ENCODE results near the gene MAGI2. TPM values are rescaled to one million over a fixed set of nuclear protein-coding genes. Genes with fewer than 3 reads are reported as not detected.

The MAGI2 gene
- total RNA-seq, 1 donor from 2014 or later = 5.4 TPM

DNA sequence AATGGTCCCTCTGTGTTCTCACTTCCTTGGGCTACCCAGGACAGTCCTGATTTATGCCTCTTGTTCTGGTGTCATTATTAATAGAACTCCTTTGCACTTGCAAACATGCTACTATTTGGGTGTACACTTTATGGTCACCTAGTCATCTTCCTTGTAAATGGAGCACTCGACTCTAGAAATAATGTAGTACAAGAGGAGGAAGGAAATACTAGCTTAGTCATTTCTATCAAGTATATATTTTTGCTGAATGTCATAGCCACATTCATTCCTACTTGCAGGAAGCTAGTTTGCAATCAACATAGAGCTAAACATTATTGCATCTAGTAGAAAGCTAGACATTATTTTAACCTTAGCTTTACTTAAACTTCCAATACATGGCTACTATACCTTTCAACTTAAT is 335.3 kb downstream of the MAGI2 start:
- Histone ChIP-seq H3K4me3 (ENCODE audit: insufficient read depth, low read depth, low read length) (no peak overlapping the region), H3K27ac (ENCODE audit: low read depth, low read length) (no peak overlapping the region), H3K79me2 (ENCODE audit: insufficient read depth, low read length) (no peaks in the 10 kb centered on the region), H3K36me3 (ENCODE audit: insufficient read depth, low read length) (no peaks in the 10 kb centered on the region), H3K27me3 (ENCODE audit: insufficient read depth, low read length) (no peaks in the 10 kb centered on the region), H2AFZ (ENCODE audit: low read depth, low read length) (no peak overlapping the region), H3K9ac (ENCODE audit: low read length) (no peak overlapping the region), H3K4me2 (ENCODE audit: low read length) (no peak overlapping the region), H3K4me1 (ENCODE audit: insufficient read depth, low read length) (no peaks in the 10 kb centered on the region), H4K20me1 (ENCODE audit: insufficient read depth, low read length) (no peaks in the 10 kb centered on the region), H3K9me3 (ENCODE audit: insufficient read depth, low read depth, low read length) (no peaks in the 10 kb centered on the region)
- no peaks in the 10 kb centered on the region for H3K36me3 Mint-ChIP-seq (ENCODE audit: low read depth, unreplicated experiment)
- H3K4me1 Mint-ChIP-seq (ENCODE audit: low read depth, unreplicated experiment) = no peaks in the 10 kb centered on the region
- no peak overlapping the region for H3K27ac Mint-ChIP-seq (ENCODE audit: unreplicated experiment)
- TF ChIP-seq, protein P1, sequence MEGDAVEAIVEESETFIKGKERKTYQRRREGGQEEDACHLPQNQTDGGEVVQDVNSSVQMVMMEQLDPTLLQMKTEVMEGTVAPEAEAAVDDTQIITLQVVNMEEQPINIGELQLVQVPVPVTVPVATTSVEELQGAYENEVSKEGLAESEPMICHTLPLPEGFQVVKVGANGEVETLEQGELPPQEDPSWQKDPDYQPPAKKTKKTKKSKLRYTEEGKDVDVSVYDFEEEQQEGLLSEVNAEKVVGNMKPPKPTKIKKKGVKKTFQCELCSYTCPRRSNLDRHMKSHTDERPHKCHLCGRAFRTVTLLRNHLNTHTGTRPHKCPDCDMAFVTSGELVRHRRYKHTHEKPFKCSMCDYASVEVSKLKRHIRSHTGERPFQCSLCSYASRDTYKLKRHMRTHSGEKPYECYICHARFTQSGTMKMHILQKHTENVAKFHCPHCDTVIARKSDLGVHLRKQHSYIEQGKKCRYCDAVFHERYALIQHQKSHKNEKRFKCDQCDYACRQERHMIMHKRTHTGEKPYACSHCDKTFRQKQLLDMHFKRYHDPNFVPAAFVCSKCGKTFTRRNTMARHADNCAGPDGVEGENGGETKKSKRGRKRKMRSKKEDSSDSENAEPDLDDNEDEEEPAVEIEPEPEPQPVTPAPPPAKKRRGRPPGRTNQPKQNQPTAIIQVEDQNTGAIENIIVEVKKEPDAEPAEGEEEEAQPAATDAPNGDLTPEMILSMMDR (IDR thresholded peaks at IDR 0.05; ENCODE audit: insufficient read depth, low read depth, low read length) = no peak
- no peak for TF ChIP-seq EZH2 (IDR thresholded peaks at IDR 0.05; ENCODE audit: insufficient read depth, low read length)
- H3K9me3 Mint-ChIP-seq (ENCODE audit: unreplicated experiment) = no peaks in the 10 kb centered on the region
- no peak overlapping the region for H3K4me3 Mint-ChIP-seq (ENCODE audit: unreplicated experiment)
- H3K27me3 Mint-ChIP-seq (ENCODE audit: low read depth, unreplicated experiment) = no peaks in the 10 kb centered on the region
- DNase-seq (ENCODE audit: low read depth) (no peak), FAIRE-seq (no peak)

GRCh38 chr7:79096361-79096805 is 357.1 kb downstream of the MAGI2 start:
- H3K27me3 ChIP-seq (ENCODE audit: insufficient read depth, low read length) = no peaks in the 10 kb centered on the region
- H3K36me3 ChIP-seq (ENCODE audit: insufficient read depth, low read length) = no peaks in the 10 kb centered on the region
- no peak overlapping the region for H3K4me3 Mint-ChIP-seq (ENCODE audit: unreplicated experiment)
- H2AFZ ChIP-seq (ENCODE audit: low read depth, low read length) = no peak overlapping the region
- no peaks in the 10 kb centered on the region for H3K4me1 ChIP-seq (ENCODE audit: insufficient read depth, low read length)
- H3K4me1 Mint-ChIP-seq (ENCODE audit: low read depth, unreplicated experiment) = no peaks in the 10 kb centered on the region
- no peaks in the 10 kb centered on the region for H3K9me3 Mint-ChIP-seq (ENCODE audit: unreplicated experiment)
- H3K27ac Mint-ChIP-seq (ENCODE audit: unreplicated experiment) = no peak overlapping the region
- TF ChIP-seq EZH2 (IDR thresholded peaks at IDR 0.05; ENCODE audit: insufficient read depth, low read length) = no peak
- TF ChIP-seq, protein P1 (IDR thresholded peaks at IDR 0.05; ENCODE audit: insufficient read depth, low read depth, low read length) = no peak
- peak; percentile 65 for FAIRE-seq
- H3K9ac ChIP-seq (ENCODE audit: low read length) = no peak overlapping the region
- H3K27me3 Mint-ChIP-seq (ENCODE audit: low read depth, unreplicated experiment) = no peaks in the 10 kb centered on the region
- H4K20me1 ChIP-seq (ENCODE audit: insufficient read depth, low read length) = no peaks in the 10 kb centered on the region
- no peak overlapping the region for H3K27ac ChIP-seq (ENCODE audit: low read depth, low read length)
- peak; percentile 29 for DNase-seq (ENCODE audit: low read depth)
- no peaks in the 10 kb centered on the region for H3K9me3 ChIP-seq (ENCODE audit: insufficient read depth, low read depth, low read length)
- no peaks in the 10 kb centered on the region for H3K79me2 ChIP-seq (ENCODE audit: insufficient read depth, low read length)
- H3K4me2 ChIP-seq (ENCODE audit: low read length) = no peak overlapping the region
- H3K4me3 ChIP-seq (ENCODE audit: insufficient read depth, low read depth, low read length) = no peak overlapping the region
- H3K36me3 Mint-ChIP-seq (ENCODE audit: low read depth, unreplicated experiment) = no peaks in the 10 kb centered on the region

DNA sequence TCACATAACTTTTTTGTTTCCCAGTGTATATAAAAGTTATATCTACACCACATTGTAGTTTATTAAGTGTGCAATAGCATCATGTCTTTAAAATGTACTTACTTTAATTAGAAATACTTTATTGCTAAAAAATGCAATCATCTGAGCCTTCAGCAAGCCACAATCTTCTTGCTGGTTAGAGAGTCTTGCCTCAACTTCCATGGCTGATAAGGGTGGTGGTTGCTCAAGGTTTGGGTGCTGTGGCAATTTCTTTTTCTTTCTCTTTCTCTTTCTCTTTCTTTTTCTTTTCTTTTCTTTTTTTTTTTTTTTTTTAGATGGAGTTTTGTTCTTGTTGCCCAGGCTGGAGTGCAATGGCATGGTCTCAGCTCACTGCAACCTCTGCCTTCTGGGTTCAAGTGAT is 360.0 kb downstream of the MAGI2 start:
- no peak overlapping the region for H3K27ac ChIP-seq (ENCODE audit: low read depth, low read length)
- Mint-ChIP-seq H3K4me3 (ENCODE audit: unreplicated experiment) (no peak overlapping the region), H3K9me3 (ENCODE audit: unreplicated experiment) (peaks cover 6% of the 10 kb centered on the region), H3K27ac (ENCODE audit: unreplicated experiment) (no peak overlapping the region), H3K27me3 (ENCODE audit: low read depth, unreplicated experiment) (no peaks in the 10 kb centered on the region), H3K4me1 (ENCODE audit: low read depth, unreplicated experiment) (peaks cover 9% of the 10 kb centered on the region), H3K36me3 (ENCODE audit: low read depth, unreplicated experiment) (no peaks in the 10 kb centered on the region)
- peak; percentile 1 for DNase-seq (ENCODE audit: low read depth)
- FAIRE-seq = no peak
- H2AFZ ChIP-seq (ENCODE audit: low read depth, low read length) = no peak overlapping the region
- no peaks in the 10 kb centered on the region for H3K9me3 ChIP-seq (ENCODE audit: insufficient read depth, low read depth, low read length)
- no peaks in the 10 kb centered on the region for H3K27me3 ChIP-seq (ENCODE audit: insufficient read depth, low read length)
- no peak overlapping the region for H3K4me3 ChIP-seq (ENCODE audit: insufficient read depth, low read depth, low read length)
- H3K36me3 ChIP-seq (ENCODE audit: insufficient read depth, low read length) = no peaks in the 10 kb centered on the region
- H3K79me2 ChIP-seq (ENCODE audit: insufficient read depth, low read length) = no peaks in the 10 kb centered on the region
- H4K20me1 ChIP-seq (ENCODE audit: insufficient read depth, low read length) = no peaks in the 10 kb centered on the region
- peaks cover 6% of the 10 kb centered on the region for H3K4me1 ChIP-seq (ENCODE audit: insufficient read depth, low read length)
- TF ChIP-seq EZH2 (IDR thresholded peaks at IDR 0.05; ENCODE audit: insufficient read depth, low read length) = no peak
- TF ChIP-seq, protein P1 (IDR thresholded peaks at IDR 0.05; ENCODE audit: insufficient read depth, low read depth, low read length) = no peak
- no peak overlapping the region for H3K4me2 ChIP-seq (ENCODE audit: low read length)
- H3K9ac ChIP-seq (ENCODE audit: low read length) = no peak overlapping the region

All from astrocyte (in vitro differentiated cells and primary cell).